ENCODE results near the gene MRPL37.

- TF ChIP-seq CTCF (IDR thresholded peaks at IDR 0.05) (no peak), POLR2A (IDR thresholded peaks at IDR 0.05) (no peak), POLR2AphosphoS5 (IDR thresholded peaks at IDR 0.05) (no peak)
These were observed 39.0 kb downstream of the MRPL37 start for GRCh38 chr1:54239035-54239383.
